ENCODE results near the gene CCR7. TPM values are rescaled to one million over a fixed set of nuclear protein-coding genes. Genes with fewer than 3 reads are reported as not detected.

Gene CCR7
- total and polyA plus RNA-seq, 2 of the 13 experiments (the other 11 are each of a cell fraction or from before 2014, with no cell fraction given): 0.04 to 0.53 TPM

- no peaks in the 10 kb centered on the region for H3K36me3 ChIP-seq (replicated peaks in 1 of 2; ENCODE audit: control insufficient read depth in 1 of 2, insufficient read depth in 2 of 2, low read length in 2 of 2)
- DNase-seq (ENCODE audit: low spot score): peak; percentile 90
- H3K27me3 ChIP-seq (ENCODE audit: control insufficient read depth in 1 of 2, insufficient read depth in 2 of 2, low read length in 2 of 2): peaks cover 3 to 41% of the 10 kb centered on the region in 2 experiments; a peak in 2 of 5 replicates
- POLR2A ChIA-PET: interaction anchor here (1.0 to 3.1 kb wide), 14 partner anchors 8 to 140 kb away, joined by 3 to 45 read pairs (median 4); no protein-coding TSS in a partner anchor
- H3K9ac ChIP-seq (ENCODE audit: insufficient read depth, low read depth, low read length): peak overlapping the region; percentile 21; the same call in 1 of the 2 replicates
- ATAC-seq: peak; percentile 87
- peak overlapping the region; percentile 42 for H2AFZ ChIP-seq (ENCODE audit: low read length)
- peaks cover 59% of the 10 kb centered on the region for H3K4me1 ChIP-seq (ENCODE audit: insufficient read depth, low read length)
- peak; percentile 95 for FAIRE-seq
- peak overlapping the region; percentile 22 to 67 (median 41); a peak in 5 of 6 replicates for H3K4me3 ChIP-seq (replicated peaks in 1 of 3; ENCODE audit: insufficient read depth in 1 of 3, low read depth in 2 of 3, low read length in 3 of 3)
- peak overlapping the region; percentile 84 for H3K4me2 ChIP-seq (ENCODE audit: low read depth, low read length)
- WGBS (ENCODE audit: low lambda C conversion rate): 34% methylated on average over 13 of the region's 13 CpGs
- H3K9me3 ChIP-seq (ENCODE audit: low read length): no peaks in the 10 kb centered on the region
- no TSS peak for BruUV-seq (replicated peaks)
- in situ Hi-C loops (cut with HindIII; ENCODE audit: extremely low pct_ligation_motif_present, low pct_unique_long_range_greater_than_20kb) (loop anchor here (5.0 kb wide), 1 partner anchor 118 kb away; the partner anchor contains the start of gene IGFBP4), intact Hi-C loops (cut with micrococcal nuclease; ENCODE audit: unreplicated experiment) (loop anchor here (1.0 kb wide), 4 partner anchors 11 to 161 kb away; no protein-coding TSS in a partner anchor)
- H3K27ac ChIP-seq (ENCODE audit: extremely low read length, insufficient read depth, low read length): no peak overlapping the region
- CTCF ChIA-PET (ENCODE audit: low intra/inter-chr PET ratio, low total read pairs): interaction anchor here (0.6 to 3.1 kb wide), 11 partner anchors 8 to 202 kb away, joined by 3 to 57 read pairs (median 8); partner anchors contain the start of gene IGFBP4
- no peaks in the 10 kb centered on the region for H3K79me2 ChIP-seq (ENCODE audit: insufficient read depth, low read length)
- no peaks in the 10 kb centered on the region for H4K20me1 ChIP-seq (ENCODE audit: insufficient read depth, low read length)
- TF ChIP-seq PATZ1 (CRISPR knock-in tag; IDR thresholded peaks at IDR 0.05) (peak; percentile 80), ZFP90 (CRISPR knock-in tag; IDR thresholded peaks at IDR 0.05; ENCODE audit: borderline replicate concordance) (peak; percentile 93; the same call in 1 of the 2 replicates), ZBTB44 (CRISPR knock-in tag; IDR thresholded peaks at IDR 0.05) (0 out of 2 replicates have a peak, but pooled peaks have one; percentile 23), ZFX (CRISPR knock-in tag; IDR thresholded peaks at IDR 0.05; ENCODE audit: low read depth) (no peak; the same call in 1 of the 2 replicates), DBP (CRISPR knock-in tag; IDR thresholded peaks at IDR 0.05; ENCODE audit: not compliant biosample characterization) (peak; percentile 19), KLF12 (CRISPR knock-in tag; IDR thresholded peaks at IDR 0.05; ENCODE audit: borderline replicate concordance) (no peak), REST (IDR thresholded peaks at IDR 0.05; ENCODE audit: borderline replicate concordance in 1 of 2, low read depth in 1 of 2, low read length in 2 of 2) (no peak), ARNTL (CRISPR knock-in tag; IDR thresholded peaks at IDR 0.05) (no peak; the same call in 1 of the 2 replicates), MEF2D (CRISPR knock-in tag; IDR thresholded peaks at IDR 0.05) (peak; percentile 54; the same call in 1 of the 2 replicates), KDM2A (CRISPR knock-in tag; IDR thresholded peaks at IDR 0.05; ENCODE audit: borderline replicate concordance, low read depth) (peak; percentile 93), RXRB (CRISPR knock-in tag; IDR thresholded peaks at IDR 0.05; ENCODE audit: borderline replicate concordance) (peak; percentile 70; the same call in 1 of the 2 replicates), ZFP41 (CRISPR knock-in tag; IDR thresholded peaks at IDR 0.05; ENCODE audit: borderline replicate concordance) (no peak)
These were observed 5.2 kb downstream of the CCR7 start for GRCh38 chr17:40559954-40560591.
